HEK293 (cell line): ENCODE results near the gene NTN5.

Experiments used
- EGR2 ChIP-seq: fragments of 450-650 bp; formaldehyde crosslinking; IDR thresholded peaks from 2 replicates; pipeline ENCODE4 v1.5.1; 2016; ENCODE audit warnings: low read depth, missing biosample characterization, missing genetic modification characterization
- GLIS2 ChIP-seq: fragments of 450-650 bp; formaldehyde crosslinking; IDR thresholded peaks from 2 replicates; pipeline ENCODE4 v1.5.1; 2016; ENCODE audit warnings: missing biosample characterization, missing genetic modification characterization
- KLF10 ChIP-seq: fragments of 450-650 bp; IDR thresholded peaks from 2 replicates; pipeline ENCODE4 v1.5.1; 2018; ENCODE audit warnings: missing biosample characterization, mild to moderate bottlenecking, missing genetic modification characterization
- MYNN ChIP-seq: fragments of 450-650 bp; formaldehyde crosslinking; IDR thresholded peaks from 2 replicates; pipeline ENCODE4 v1.5.1; 2016; ENCODE audit warnings: missing biosample characterization, missing genetic modification characterization, borderline replicate concordance
- PRDM1 ChIP-seq: fragments of 450-650 bp; formaldehyde crosslinking; IDR thresholded peaks from 2 replicates; pipeline ENCODE4; 2016; ENCODE audit warnings: missing biosample characterization, missing genetic modification characterization
- SETDB1 ChIP-seq: IDR thresholded peaks from one replicate; pipeline ENCODE4 v1.6.1; 2017; ENCODE audit warnings: mild to moderate bottlenecking, low read length, moderate library complexity, mixed read lengths; ENCODE audit not compliant: insufficient read length
- WT1 ChIP-seq: fragments of 450-650 bp; formaldehyde crosslinking; IDR thresholded peaks from 2 replicates; pipeline ENCODE4 v1.5.1; 2016; ENCODE audit warnings: missing biosample characterization, missing genetic modification characterization
- YY2 ChIP-seq: fragments of 450-650 bp; formaldehyde crosslinking; IDR thresholded peaks from 2 replicates; pipeline ENCODE4 v1.5.1; 2016; ENCODE audit warnings: missing biosample characterization, missing genetic modification characterization
- ZBTB7A ChIP-seq: fragments of 450-650 bp; formaldehyde crosslinking; IDR thresholded peaks from 2 replicates; pipeline ENCODE4 v1.5.1; 2016; ENCODE audit warnings: low read depth, missing biosample characterization, missing genetic modification characterization
- ZNF10 ChIP-seq: fragments of 450-650 bp; formaldehyde crosslinking; IDR thresholded peaks from 2 replicates; pipeline ENCODE4 v1.5.1; 2017; ENCODE audit warnings: missing biosample characterization, missing genetic modification characterization
- ZNF132 ChIP-seq: fragments of 450-650 bp; formaldehyde crosslinking; IDR thresholded peaks from 2 replicates; pipeline ENCODE4 v1.5.1; 2017; ENCODE audit warnings: missing biosample characterization, missing genetic modification characterization, borderline replicate concordance
- ZNF138 ChIP-seq: fragments of 450-650 bp; formaldehyde crosslinking; IDR thresholded peaks from 2 replicates; pipeline ENCODE4 v1.5.1; 2016; ENCODE audit warnings: missing biosample characterization, missing genetic modification characterization, borderline replicate concordance
- ZNF169 ChIP-seq: fragments of 450-650 bp; formaldehyde crosslinking; IDR thresholded peaks from 2 replicates; pipeline ENCODE4 v1.5.1; 2016; ENCODE audit warnings: missing biosample characterization, missing genetic modification characterization
- ZNF175 ChIP-seq: fragments of 450-650 bp; formaldehyde crosslinking; IDR thresholded peaks from 2 replicates; pipeline ENCODE4 v1.5.1; 2016; ENCODE audit warnings: missing biosample characterization, missing genetic modification characterization
- ZNF311 ChIP-seq: fragments of 450-650 bp; formaldehyde crosslinking; IDR thresholded peaks from 2 replicates; pipeline ENCODE4 v1.5.1; 2017; ENCODE audit warnings: missing biosample characterization, missing genetic modification characterization, borderline replicate concordance
- ZNF324 ChIP-seq: fragments of 450-650 bp; formaldehyde crosslinking; IDR thresholded peaks from 2 replicates; pipeline ENCODE4 v1.5.1; 2016; ENCODE audit warnings: missing biosample characterization, missing genetic modification characterization
- ZNF37A ChIP-seq: fragments of 450-650 bp; IDR thresholded peaks from 2 replicates; pipeline ENCODE4 v1.5.1; 2018; ENCODE audit warnings: missing biosample characterization, missing genetic modification characterization
- ZNF394 ChIP-seq: fragments of 450-650 bp; formaldehyde crosslinking; IDR thresholded peaks from 2 replicates; pipeline ENCODE4 v1.5.1; 2016; ENCODE audit warnings: missing biosample characterization, missing genetic modification characterization, mild to moderate bottlenecking, moderate library complexity, borderline replicate concordance
- ZNF501 ChIP-seq: fragments of 450-650 bp; formaldehyde crosslinking; IDR thresholded peaks from 2 replicates; pipeline ENCODE4 v1.5.1; 2016; ENCODE audit warnings: missing biosample characterization, missing genetic modification characterization
- ZNF530 ChIP-seq: fragments of 450-650 bp; formaldehyde crosslinking; IDR thresholded peaks from 2 replicates; pipeline ENCODE4 v1.5.1; 2016; ENCODE audit warnings: low read depth, missing biosample characterization, missing genetic modification characterization
- ZNF596 ChIP-seq: fragments of 450-650 bp; IDR thresholded peaks from 2 replicates; pipeline ENCODE4 v1.5.0; 2018; ENCODE audit warnings: missing biosample characterization, mild to moderate bottlenecking, missing genetic modification characterization, moderate library complexity
- ZNF621 ChIP-seq: fragments of 450-650 bp; formaldehyde crosslinking; IDR thresholded peaks from 2 replicates; pipeline ENCODE4 v1.5.1; 2017; ENCODE audit warnings: missing biosample characterization, missing genetic modification characterization
- ZNF704 ChIP-seq: fragments of 450-650 bp; formaldehyde crosslinking; IDR thresholded peaks from 2 replicates; pipeline ENCODE4 v1.5.1; 2016; ENCODE audit warnings: missing biosample characterization, missing genetic modification characterization
- ZNF776 ChIP-seq: fragments of 450-650 bp; formaldehyde crosslinking; IDR thresholded peaks from 2 replicates; pipeline ENCODE4 v1.5.0; 2017; ENCODE audit warnings: missing biosample characterization, missing genetic modification characterization, borderline replicate concordance
- ZSCAN16 ChIP-seq: fragments of 450-650 bp; formaldehyde crosslinking; IDR thresholded peaks from 2 replicates; pipeline ENCODE4 v1.5.1; 2016; ENCODE audit warnings: missing biosample characterization, missing genetic modification characterization
- ZSCAN30 ChIP-seq: fragments of 450-650 bp; IDR thresholded peaks from 2 replicates; pipeline ENCODE4 v1.5.1; 2018; ENCODE audit warnings: missing biosample characterization, mild to moderate bottlenecking, missing genetic modification characterization, moderate library complexity
- TF ChIP-seq, protein P1 (sequence below): fragments of 450-650 bp; formaldehyde crosslinking; IDR thresholded peaks from 2 replicates; pipeline ENCODE4 v1.5.1; 2017; ENCODE audit warnings: missing biosample characterization, missing genetic modification characterization
- TF ChIP-seq, protein P2 (sequence below): fragments of 450-650 bp; formaldehyde crosslinking; IDR thresholded peaks from 2 replicates; pipeline ENCODE4 v1.5.1; 2016; ENCODE audit warnings: missing biosample characterization, missing genetic modification characterization
- TF ChIP-seq, protein P3 (sequence below): fragments of 450-650 bp; formaldehyde crosslinking; IDR thresholded peaks from 2 replicates; pipeline ENCODE4 v1.5.1; 2016; ENCODE audit warnings: missing biosample characterization, missing genetic modification characterization
- TF ChIP-seq, protein P4 (sequence below): sonication (generic); formaldehyde crosslinking; IDR thresholded peaks from 2 replicates; pipeline ENCODE4 v1.8.1; 2022; ENCODE audit warnings: mild to moderate bottlenecking, moderate library complexity, missing genetic modification reagents

The NTN5 gene

GRCh38 chr19:48716562-48717291 lies 43.9 kb upstream of the NTN5 start (continued):
- TF ChIP-seq YY2, result peak; percentile 48
- TF ChIP-seq ZNF175 (tag by site-specific recombination), result no peak
- no peak for TF ChIP-seq ZNF704 (tag by site-specific recombination)
- no peak for TF ChIP-seq ZNF10 (tag by site-specific recombination)
- 0 out of 2 replicates have a peak, but pooled peaks have one; percentile 72 for TF ChIP-seq ZNF501 (tag by site-specific recombination)
- TF ChIP-seq ZSCAN30, result peak; percentile 98
- TF ChIP-seq EGR2 (tag by site-specific recombination), result peak; percentile 94
- no peak for TF ChIP-seq MYNN (tag by site-specific recombination)
- no peak for TF ChIP-seq ZNF324 (tag by site-specific recombination)
- TF ChIP-seq, protein P1, sequence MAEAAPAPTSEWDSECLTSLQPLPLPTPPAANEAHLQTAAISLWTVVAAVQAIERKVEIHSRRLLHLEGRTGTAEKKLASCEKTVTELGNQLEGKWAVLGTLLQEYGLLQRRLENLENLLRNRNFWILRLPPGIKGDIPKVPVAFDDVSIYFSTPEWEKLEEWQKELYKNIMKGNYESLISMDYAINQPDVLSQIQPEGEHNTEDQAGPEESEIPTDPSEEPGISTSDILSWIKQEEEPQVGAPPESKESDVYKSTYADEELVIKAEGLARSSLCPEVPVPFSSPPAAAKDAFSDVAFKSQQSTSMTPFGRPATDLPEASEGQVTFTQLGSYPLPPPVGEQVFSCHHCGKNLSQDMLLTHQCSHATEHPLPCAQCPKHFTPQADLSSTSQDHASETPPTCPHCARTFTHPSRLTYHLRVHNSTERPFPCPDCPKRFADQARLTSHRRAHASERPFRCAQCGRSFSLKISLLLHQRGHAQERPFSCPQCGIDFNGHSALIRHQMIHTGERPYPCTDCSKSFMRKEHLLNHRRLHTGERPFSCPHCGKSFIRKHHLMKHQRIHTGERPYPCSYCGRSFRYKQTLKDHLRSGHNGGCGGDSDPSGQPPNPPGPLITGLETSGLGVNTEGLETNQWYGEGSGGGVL (tag by site-specific recombination), result peak; percentile 90
- TF ChIP-seq ZNF138 (tag by site-specific recombination), result no peak
- no peak for TF ChIP-seq ZNF37A (tag by site-specific recombination)
- TF ChIP-seq, protein P2, sequence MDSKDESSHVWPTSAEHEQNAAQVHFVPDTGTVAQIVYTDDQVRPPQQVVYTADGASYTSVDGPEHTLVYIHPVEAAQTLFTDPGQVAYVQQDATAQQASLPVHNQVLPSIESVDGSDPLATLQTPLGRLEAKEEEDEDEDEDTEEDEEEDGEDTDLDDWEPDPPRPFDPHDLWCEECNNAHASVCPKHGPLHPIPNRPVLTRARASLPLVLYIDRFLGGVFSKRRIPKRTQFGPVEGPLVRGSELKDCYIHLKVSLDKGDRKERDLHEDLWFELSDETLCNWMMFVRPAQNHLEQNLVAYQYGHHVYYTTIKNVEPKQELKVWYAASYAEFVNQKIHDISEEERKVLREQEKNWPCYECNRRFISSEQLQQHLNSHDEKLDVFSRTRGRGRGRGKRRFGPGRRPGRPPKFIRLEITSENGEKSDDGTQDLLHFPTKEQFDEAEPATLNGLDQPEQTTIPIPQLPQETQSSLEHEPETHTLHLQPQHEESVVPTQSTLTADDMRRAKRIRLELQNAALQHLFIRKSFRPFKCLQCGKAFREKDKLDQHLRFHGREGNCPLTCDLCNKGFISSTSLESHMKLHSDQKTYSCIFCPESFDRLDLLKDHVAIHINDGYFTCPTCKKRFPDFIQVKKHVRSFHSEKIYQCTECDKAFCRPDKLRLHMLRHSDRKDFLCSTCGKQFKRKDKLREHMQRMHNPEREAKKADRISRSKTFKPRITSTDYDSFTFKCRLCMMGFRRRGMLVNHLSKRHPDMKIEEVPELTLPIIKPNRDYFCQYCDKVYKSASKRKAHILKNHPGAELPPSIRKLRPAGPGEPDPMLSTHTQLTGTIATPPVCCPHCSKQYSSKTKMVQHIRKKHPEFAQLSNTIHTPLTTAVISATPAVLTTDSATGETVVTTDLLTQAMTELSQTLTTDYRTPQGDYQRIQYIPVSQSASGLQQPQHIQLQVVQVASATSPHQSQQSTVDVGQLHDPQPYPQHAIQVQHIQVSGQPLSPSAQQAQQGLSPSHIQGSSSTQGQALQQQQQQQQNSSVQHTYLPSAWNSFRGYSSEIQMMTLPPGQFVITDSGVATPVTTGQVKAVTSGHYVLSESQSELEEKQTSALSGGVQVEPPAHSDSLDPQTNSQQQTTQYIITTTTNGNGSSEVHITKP (tag by site-specific recombination), result peak; percentile 83
- no peak for TF ChIP-seq PRDM1
- peak; percentile 87; the same call in 1 of the 2 replicates for TF ChIP-seq GLIS2 (tag by site-specific recombination)
- TF ChIP-seq ZNF776 (tag by site-specific recombination), result no peak
- no peak for TF ChIP-seq ZNF596 (tag by site-specific recombination)
- TF ChIP-seq WT1 (tag by site-specific recombination), result peak; percentile 81
- TF ChIP-seq, protein P3, sequence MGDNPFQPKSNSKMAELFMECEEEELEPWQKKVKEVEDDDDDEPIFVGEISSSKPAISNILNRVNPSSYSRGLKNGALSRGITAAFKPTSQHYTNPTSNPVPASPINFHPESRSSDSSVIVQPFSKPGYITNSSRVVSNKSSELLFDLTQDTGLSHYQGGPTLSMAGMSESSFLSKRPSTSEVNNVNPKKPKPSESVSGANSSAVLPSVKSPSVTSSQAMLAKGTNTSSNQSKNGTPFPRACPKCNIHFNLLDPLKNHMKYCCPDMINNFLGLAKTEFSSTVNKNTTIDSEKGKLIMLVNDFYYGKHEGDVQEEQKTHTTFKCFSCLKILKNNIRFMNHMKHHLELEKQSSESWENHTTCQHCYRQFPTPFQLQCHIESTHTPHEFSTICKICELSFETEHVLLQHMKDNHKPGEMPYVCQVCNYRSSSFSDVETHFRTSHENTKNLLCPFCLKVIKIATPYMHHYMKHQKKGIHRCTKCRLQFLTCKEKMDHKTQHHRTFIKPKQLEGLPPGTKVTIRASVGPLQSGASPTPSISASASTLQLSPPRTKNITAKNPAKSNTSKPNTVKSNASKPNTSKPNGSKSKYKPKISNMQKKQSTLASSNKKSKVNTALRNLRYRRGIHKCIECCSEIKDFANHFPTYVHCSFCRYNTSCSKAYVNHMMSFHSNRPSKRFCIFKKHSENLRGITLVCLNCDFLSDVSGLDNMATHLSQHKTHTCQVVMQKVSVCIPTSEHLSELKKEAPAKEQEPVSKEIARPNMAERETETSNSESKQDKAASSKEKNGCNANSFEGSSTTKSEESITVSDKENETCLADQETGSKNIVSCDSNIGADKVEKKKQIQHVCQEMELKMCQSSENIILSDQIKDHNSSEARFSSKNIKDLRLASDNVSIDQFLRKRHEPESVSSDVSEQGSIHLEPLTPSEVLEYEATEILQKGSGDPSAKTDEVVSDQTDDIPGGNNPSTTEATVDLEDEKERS (tag by site-specific recombination), result no peak
- TF ChIP-seq KLF10 (tag by site-specific recombination), result peak; percentile 61; the same call in 1 of the 2 replicates
- TF ChIP-seq ZNF530 (tag by site-specific recombination), result no peak
- TF ChIP-seq ZSCAN16 (tag by site-specific recombination), result no peak
- peak; percentile 77; the same call in 1 of the 2 replicates for TF ChIP-seq ZNF394
- TF ChIP-seq ZNF132 (tag by site-specific recombination), result no peak
- no peak for TF ChIP-seq ZBTB7A (tag by site-specific recombination)
- no peak for TF ChIP-seq ZNF169
- TF ChIP-seq, protein P4, sequence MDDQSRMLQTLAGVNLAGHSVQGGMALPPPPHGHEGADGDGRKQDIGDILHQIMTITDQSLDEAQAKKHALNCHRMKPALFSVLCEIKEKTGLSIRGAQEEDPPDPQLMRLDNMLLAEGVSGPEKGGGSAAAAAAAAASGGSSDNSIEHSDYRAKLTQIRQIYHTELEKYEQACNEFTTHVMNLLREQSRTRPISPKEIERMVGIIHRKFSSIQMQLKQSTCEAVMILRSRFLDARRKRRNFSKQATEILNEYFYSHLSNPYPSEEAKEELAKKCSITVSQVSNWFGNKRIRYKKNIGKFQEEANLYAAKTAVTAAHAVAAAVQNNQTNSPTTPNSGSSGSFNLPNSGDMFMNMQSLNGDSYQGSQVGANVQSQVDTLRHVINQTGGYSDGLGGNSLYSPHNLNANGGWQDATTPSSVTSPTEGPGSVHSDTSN (CRISPR knock-in tag), result no peak
- no peak for TF ChIP-seq ZNF311 (tag by site-specific recombination)
- no peak for TF ChIP-seq SETDB1
- TF ChIP-seq ZNF621, result no peak
